HG02885 (cell line): ENCODE results near the gene OGG1.
A peak's percentile ranks its signal among the peaks of the same experiment; 100 is the strongest.

ENCODE experiments used
- ATAC-seq: cut with Tn5 transposase; IDR thresholded peaks from one replicate; pipeline ENCODE4 v1.9.1; 2021; ENCODE audit warnings: mild to moderate bottlenecking; ENCODE audit not compliant: unreplicated experiment, poor library complexity

The OGG1 gene

DNA sequence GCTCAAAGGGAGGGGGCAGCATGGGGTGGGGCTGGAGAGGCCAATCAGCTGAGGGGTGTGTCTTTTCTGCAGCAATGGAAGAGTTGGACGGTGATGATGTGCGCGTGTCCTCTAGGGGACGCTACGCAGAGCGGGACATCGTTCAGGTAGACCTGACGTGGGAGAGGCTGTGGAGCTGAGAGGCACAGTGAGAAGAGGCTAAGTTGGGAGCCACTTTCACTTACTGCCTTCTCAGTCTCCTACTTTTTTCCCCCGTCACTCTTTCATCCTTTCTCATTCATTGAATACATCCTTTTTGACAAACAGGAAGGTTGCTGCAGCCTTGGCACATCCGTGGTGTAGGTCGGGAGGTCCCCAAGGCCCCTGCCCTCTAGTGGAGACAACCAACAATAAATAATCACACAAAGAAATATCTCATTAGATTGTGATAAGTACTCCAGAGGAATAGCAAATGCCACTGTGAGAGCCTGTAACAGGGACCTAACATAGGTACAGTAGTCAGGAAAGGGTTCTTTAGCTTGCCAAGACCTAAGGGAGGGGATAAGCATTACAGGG is 22.6 kb upstream of the OGG1 start:
- ATAC-seq = no peak

DNA sequence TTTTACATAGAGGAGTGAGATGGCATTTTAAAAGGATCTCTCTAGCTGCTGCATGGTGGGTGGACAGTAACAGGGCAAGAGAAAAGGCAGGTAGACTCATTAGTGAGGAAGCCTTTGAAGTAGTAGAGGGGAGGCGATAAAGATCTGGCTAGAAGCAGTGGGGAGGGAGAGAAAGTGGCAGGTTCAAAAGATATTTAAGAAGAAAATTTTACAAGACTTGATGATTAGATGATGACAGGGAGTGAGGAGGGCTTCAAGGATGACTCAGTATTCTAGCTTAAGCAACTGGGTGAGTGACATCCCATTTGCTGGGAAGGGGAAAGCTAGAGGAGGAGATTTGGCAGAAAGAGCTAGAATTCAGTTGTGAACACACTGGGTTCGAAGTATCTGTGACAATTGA is 22.0 kb upstream of the OGG1 start:
- no peak for ATAC-seq

- no peak for ATAC-seq
These were observed 20.3 kb upstream of the OGG1 start for GRCh38 chr3:9729419-9729818.

DNA sequence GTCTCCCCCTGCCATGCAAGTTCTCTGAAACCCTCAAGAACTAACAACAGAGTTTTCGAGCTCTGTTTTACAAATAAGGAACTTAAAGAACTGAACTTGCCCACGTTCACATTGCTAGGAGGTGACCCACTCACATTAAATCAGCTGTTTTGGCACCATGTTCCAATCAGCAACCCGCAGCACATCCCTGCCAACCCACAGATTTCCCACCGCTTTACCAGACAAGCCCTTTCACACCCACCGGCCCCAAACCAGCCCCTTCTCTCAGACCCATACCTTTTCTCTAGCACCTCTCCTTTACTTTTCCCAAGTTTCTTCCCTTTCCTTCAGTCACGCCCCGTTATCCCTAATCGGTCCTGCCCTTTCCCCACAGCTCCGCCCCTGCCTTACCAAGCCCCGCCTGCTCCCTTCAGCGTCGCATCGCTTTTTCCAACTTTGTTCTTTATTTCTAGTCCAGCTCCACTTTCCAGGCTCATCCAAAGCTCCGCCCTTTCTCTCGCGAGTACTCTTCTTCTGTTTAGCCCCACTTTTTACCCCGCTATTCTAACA is 19.0 kb upstream of the OGG1 start:
- peak; percentile 42 for ATAC-seq

DNA sequence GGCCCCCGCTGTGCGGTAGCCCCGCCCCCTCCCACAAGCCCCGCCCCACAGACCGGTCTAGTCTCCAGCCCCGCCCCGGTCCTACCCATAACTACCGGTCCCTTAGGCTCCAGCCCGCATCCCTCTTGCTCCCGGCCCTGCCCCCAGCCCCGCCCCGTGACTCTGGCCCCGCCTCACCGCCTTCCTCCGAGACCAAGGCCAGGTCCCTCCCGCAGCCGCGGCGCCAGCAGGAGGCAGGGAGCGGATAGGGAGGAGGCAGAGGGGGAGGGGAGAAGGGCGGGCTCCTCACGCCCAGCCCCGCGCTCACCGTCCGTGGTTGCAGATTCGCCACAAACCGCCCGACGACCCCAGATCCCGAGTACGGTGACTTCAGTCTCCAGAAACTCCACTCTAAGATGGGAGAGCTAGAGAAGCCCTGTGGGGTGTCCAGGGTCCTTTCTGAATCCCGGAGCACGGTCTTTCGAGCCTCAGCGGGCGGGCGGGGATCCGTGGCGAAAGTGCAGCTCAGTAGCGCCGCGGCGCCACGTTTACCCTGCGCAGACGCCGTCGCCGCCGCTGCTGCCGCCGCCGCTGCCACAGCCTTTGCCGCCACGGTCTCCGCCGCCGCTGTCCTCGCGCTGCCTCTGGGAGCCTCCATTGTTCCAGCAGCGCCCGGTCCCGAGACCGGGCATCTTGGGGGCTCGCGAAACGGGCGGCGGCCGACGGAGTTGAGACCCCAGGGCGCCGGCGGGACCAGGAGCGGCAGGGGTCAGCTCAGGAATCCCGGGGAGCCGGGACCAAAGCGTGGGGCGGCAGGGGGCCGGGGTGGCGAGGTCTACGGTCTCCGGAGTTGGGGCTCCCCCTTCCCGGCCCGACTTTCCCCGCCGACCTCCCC is 18.3 kb upstream of the OGG1 start, which contains the start of gene BRPF1:
BRPF1 (plus strand) TSS at position 530 of the 874 bp plus-strand sequence. CDS start 2,406 bp downstream, outside the sequence.
- ATAC-seq = peak; percentile 96

DNA sequence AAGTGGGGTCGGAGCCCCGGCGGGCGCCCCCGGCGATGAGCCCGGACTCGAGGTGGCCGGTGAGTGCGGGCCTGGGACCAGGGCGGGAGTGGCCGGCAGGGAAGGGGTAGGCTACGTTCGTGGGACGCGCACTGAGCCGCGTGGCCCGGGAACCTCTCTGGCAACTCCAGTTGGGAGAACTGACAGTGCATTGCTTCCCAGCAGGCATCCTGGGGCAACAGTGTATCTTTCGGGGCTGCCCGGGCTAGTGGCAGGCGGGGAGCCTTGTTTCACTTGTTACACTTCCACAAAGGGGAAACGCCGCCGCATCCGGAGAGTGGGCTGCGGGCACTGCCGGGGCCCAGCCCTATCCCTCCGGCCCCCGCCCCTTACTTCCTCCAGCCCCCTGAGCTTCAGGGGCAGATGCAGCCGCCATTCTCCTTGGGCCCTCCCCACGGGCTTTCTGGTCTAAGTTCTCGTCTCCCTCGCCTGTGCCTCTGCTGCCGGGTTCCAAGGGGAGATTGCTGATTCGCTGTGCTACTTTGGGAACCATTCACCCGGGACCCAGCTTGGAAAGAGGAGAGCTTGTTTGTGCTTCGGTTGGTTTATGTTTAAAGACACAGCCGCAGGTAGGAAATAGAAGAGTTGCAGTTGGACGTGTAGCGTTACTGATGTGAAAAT is 17.5 kb upstream of the OGG1 start:
- peak; percentile 8 for ATAC-seq

DNA sequence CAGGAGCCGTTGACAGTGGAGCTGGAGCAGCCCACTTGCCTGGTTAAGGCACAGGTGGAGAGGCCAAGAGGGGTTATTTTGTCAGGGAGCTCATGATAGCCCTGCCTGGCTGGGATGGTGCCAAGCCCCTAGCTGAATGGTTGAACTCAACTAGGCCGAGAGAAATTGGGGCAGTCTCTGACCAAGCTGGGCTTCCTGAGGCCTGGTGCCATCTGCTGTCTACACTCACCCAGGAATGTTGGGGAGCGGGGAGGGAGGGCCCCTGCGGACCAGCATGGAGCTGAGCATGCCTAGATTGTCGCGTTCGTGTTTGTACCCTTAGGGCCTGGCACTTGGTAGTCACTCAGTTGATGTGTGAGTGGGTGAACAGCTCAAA is 17.0 kb upstream of the OGG1 start:
- ATAC-seq = no peak

DNA sequence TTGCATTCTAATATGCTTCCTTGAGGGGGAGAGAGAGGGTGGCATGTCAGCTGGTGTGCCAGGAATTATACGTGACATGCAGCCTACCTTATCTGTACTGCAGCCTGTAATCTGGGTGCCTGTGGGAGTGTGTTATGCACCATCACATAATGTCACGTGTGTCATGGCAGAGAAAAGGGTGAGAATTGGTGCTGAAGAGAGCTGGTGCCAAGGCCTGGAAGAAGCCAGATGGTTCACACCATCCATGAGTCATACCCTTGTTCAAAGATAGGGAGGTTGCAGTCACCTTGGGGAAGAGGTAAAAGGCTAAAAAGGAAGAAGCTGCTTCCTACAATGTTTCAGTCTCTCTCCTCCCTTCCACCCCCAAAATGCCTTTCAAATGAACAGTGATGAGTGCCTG is 12.9 kb upstream of the OGG1 start:
- no peak for ATAC-seq

GRCh38 chr3:9739181-9739580 is 10.6 kb upstream of the OGG1 start:
- ATAC-seq = no peak

GRCh38 chr3:9742560-9742959 is 7.2 kb upstream of the OGG1 start:
- no peak for ATAC-seq

- no peak for ATAC-seq
These were observed 6.2 kb upstream of the OGG1 start for GRCh38 chr3:9743548-9743947.

- ATAC-seq = no peak
These were observed 5.6 kb upstream of the OGG1 start for GRCh38 chr3:9744162-9744561.

DNA sequence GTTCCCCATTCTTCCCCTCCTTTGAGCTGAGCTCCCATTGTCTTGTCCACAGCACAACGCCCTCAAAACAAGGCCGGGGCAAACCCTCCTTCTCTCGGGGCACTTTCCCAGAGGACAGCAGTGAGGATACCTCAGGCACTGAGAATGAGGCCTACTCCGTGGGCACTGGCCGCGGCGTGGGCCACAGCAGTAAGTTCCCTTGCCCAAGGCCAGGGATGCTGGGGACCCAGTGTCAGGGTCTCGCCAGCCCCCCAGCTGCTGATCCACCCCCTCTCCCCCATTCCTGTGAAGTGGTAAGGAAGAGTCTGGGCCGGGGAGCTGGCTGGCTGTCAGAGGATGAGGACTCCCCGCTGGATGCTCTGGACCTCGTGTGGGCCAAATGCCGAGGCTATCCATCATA is 4.2 kb upstream of the OGG1 start:
- no peak for ATAC-seq

- no peak for ATAC-seq
These were observed 3.4 kb upstream of the OGG1 start for GRCh38 chr3:9746330-9746729.

- no peak for ATAC-seq
These were observed 2.5 kb upstream of the OGG1 start for GRCh38 chr3:9747267-9747666.

- no peak for ATAC-seq
These were observed 1.7 kb upstream of the OGG1 start for GRCh38 chr3:9748031-9748430.

GRCh38 chr3:9749296-9749644 is 482 bp upstream of the OGG1 start:
- no peak for ATAC-seq

DNA sequence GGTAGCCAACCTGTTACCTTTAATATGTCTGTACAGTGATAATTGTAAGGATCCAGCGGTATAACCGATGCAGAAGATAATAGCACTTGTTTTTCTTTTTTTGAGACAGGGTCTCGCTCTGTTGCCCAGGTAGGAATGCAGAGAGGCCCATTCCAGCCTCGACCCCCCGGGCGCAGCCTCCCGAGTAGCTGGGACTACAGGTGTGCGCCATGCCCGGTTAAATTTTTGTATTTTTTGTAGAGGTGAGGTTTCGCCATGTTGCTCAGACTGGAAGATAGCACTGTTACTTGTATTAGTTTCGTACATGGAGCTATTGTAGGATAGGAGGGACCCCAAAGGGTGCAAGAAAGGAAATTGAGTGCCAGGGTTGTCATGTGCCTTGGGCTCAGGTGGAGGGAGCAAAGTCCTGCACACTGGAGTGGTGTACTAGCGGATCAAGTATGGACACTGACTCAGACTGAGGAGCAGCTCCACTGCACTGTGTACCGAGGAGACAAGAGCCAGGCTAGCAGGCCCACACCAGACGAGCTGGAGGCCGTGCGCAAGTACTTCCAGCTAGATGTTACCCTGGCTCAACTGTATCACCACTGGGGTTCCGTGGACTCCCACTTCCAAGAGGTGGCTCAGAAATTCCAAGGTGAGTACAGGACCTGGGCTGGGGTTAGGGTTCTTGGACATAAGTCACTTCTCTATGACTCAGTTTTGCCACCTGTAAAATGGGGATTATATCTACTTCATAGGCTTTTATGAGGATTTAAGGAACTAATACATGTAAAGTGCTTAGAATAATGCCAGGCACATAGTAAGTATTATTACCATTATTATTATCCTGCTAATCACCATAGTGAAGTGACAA is 1.0 kb downstream of the OGG1 start:
- ATAC-seq = no peak

DNA sequence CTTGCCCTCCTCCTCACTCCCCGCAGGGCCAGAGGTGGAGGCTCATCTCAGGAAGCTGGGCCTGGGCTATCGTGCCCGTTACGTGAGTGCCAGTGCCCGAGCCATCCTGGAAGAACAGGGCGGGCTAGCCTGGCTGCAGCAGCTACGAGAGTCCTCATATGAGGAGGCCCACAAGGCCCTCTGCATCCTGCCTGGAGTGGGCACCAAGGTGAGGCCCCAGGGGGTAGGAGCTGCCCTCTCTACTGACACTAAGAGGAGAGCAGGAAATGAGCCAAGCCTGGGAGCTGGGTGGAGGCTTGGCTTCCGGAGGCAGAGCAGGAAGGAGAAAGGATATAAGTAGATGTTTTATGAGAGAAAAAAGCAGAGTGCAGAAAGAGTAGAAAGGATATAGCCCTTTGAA is 4.9 kb downstream of the OGG1 start:
- ATAC-seq = no peak

- ATAC-seq = no peak
These were observed 7.7 kb downstream of the OGG1 start for GRCh38 chr3:9757427-9757826.
